Heart left ventricle (tissue), 16 donors: ENCODE data around the gene MFNG. TPM values are rescaled to one million over a fixed set of nuclear protein-coding genes. Genes with fewer than 3 reads are reported as not detected.

Experiments used
- ATAC-seq, 4 donors: fragments of 200-7000 bp; cut with Tn5 transposase; one replicate each; pipeline ENCODE4 v1.9.1; 2020 to 2022; ENCODE audit warnings: moderate library complexity in 4 of 4, mild to moderate bottlenecking in 3 of 4, moderate number of reproducible peaks in 1 of 4
- DNase-seq, 5 donors: peaks; one replicate each; pipeline ENCODE4 v3.0.0-alpha.2; 2020
- H3K27ac ChIP-seq, 12 donors: fragments of 200-600 bp; sonication (generic) in 4 of 12; one replicate each; pipeline versions ENCODE4 v1.5.0 to v1.8.0; 2016 to 2022; ENCODE audit warnings: mild to moderate bottlenecking in 2 of 12
- H3K27me3 ChIP-seq, 9 donors: fragments of 200-600 bp; sonication (generic) in 2 of 9; one replicate each; pipeline versions ENCODE4 v1.5.1 to v1.8.0; 2016 to 2022; ENCODE audit warnings: mild to moderate bottlenecking in 3 of 9
- H3K36me3 ChIP-seq, 9 donors: fragments of 200-600 bp; sonication (generic) in 2 of 9; one replicate each; pipeline versions ENCODE4 v1.5.0 to v1.8.0; 2018 to 2022; ENCODE audit warnings: mild to moderate bottlenecking in 2 of 9
- H3K4me1 ChIP-seq, 12 donors: fragments of 200-600 bp; sonication (generic) in 4 of 12; one replicate each; pipeline versions ENCODE4 v1.5.0 to v1.8.0; 2016 to 2022; ENCODE audit warnings: mild to moderate bottlenecking in 3 of 12
- H3K4me3 ChIP-seq, 12 donors: fragments of 200-600 bp; sonication (generic) in 4 of 12; one replicate each; pipeline versions ENCODE4 v1.5.0 to v1.8.0; 2017 to 2022; ENCODE audit warnings: mild to moderate bottlenecking in 9 of 12, moderate library complexity in 4 of 12
- H3K9me3 ChIP-seq, 12 donors: fragments of 200-600 bp; sonication (generic) in 4 of 12; one replicate each; pipeline versions ENCODE4 v1.5.0 to v1.8.0; 2016 to 2022; ENCODE audit warnings: mild to moderate bottlenecking in 1 of 12
- CTCF ChIP-seq, 12 donors: fragments of 200-600 bp; sonication (generic) in 4 of 12; IDR thresholded peaks; one replicate each; pipeline versions ENCODE4 v1.5.0 to v1.8.0; 2018 to 2022; ENCODE audit warnings: antibody characterized with exemption in 12 of 12, mild to moderate bottlenecking in 5 of 12
- POLR2A ChIP-seq, 2 donors: fragments of 450-650 bp; IDR thresholded peaks; one replicate each; pipeline ENCODE4 v1.6.1; 2017; ENCODE audit warnings: antibody characterized with exemption in 2 of 2, mild to moderate bottlenecking in 2 of 2, moderate library complexity in 2 of 2
- WGBS, 4 donors: extraction: QIAGEN DNeasy Blood & Tissue Kit in 2 of 4; methylation state at CpG; one replicate each; pipeline versions ENCODE4 v1.1.5 to v1.1.7; 2013 to 2018; 5-methylcytosine and 5-hydroxymethylcytosine counted together
- intact Hi-C, 10 donors: fragments of 100-400 bp; cut with DNase I; formaldehyde crosslinking; loops; one replicate each; pipeline versions ENCODE4 v1.11.1 to v1.14.2; 2022
- polyA plus RNA-seq, 2 donors: library from polyadenylated mRNA; stranded (reverse); fragments of 200-250 nt; gene quantifications; one replicate each; pipeline ENCODE4 v1.2.3, GENCODE V29; 2013
- total RNA-seq, 9 donors: library from RNA; depleted of rRNA in 2 of 9; stranded (reverse); fragments of >200 nt in 2 of 9; fragmentation: NEBNext Ultra II Directional in 3 of 9; extraction: Animal tissue kit (Norgen Biotek cat#: 25700) in 3 of 9; gene quantifications; one replicate each; pipeline versions ENCODE4 v1.1.0 to v1.2.4, GENCODE V29; 2016 to 2023
- donor health status: ischemic (EF 13 %, LVEDD 7.1; RV severe dilation, severe dysfunction).
- donor health status: healthy with polysubstance abuse.
- donor health status: DM: no; HTN: yes; CAD: no.
- donor health status: DM: no; HTN: no; CAD: no.
- donor health status: ischemic (EF 25% LVEDD 6.9; RV normal size, moderate dysfunction).
- donor health status: ischemic (EF 25% LVEDD 5.7; RV mildly dilated, moderate dysfunction).
- donor health status: healthy.
- donor health status: DM: yes; HTN: yes; CAD: no.
- donor health status: ischemic (EF 35%, LVEDD 5.7; RV mildly dilated, moderate dysfunction).
- donor health status: nonischemic (EF 11% LVEDD 7.7; RV severe dilation, severe dysfunction).
- donor health status: DM: yes; HTN: yes; CAD: no.
- donor health status: PGD.
- donor health status: ischemic (EF 29% LVEDD 5.4; RV normal size, mild dysfunction).
- donor health status: nonischemic (EF 23%, LVEDD 6.1; RV moderate dilation, normal function).

The MFNG gene
- total and polyA plus RNA-seq, 11 donors: 5.8 to 25.6 (median 9.6) TPM

- no peak overlapping the region for H3K4me3 ChIP-seq
- ATAC-seq: no peak
- no peaks in the 10 kb centered on the region for H3K36me3 ChIP-seq
- intact Hi-C loops: no loop called here
- no peak for DNase-seq
- H3K9me3 ChIP-seq: peaks cover 0 to 11% (median 0%) of the 10 kb centered on the region in 12 donors
- 41 to 61% (median 56%) methylated on average over 13 to 15 of the region's 15 CpGs for WGBS, 4 donors
- H3K27me3 ChIP-seq: peaks cover 0 to 66% (median 8%) of the 10 kb centered on the region in 9 donors
- no peak for TF ChIP-seq CTCF (IDR thresholded peaks at IDR 0.05)
- no peak for TF ChIP-seq POLR2A (IDR thresholded peaks at IDR 0.05)
- H3K4me1 ChIP-seq: no peaks in the 10 kb centered on the region
- H3K27ac ChIP-seq: no peak overlapping the region
Measured at GRCh38 chr22:37449331-37450001, 36.7 kb downstream of the MFNG start.

- no peaks in the 10 kb centered on the region for H3K36me3 ChIP-seq
- no peak for TF ChIP-seq POLR2A (IDR thresholded peaks at IDR 0.05)
- TF ChIP-seq CTCF (IDR thresholded peaks at IDR 0.05): no peak
- ATAC-seq (no peak), DNase-seq (no peak)
- H3K4me1 ChIP-seq: no peaks in the 10 kb centered on the region
- intact Hi-C loops: no loop called here
- peaks cover 0 to 11% (median 0%) of the 10 kb centered on the region in 12 donors for H3K9me3 ChIP-seq
- H3K27me3 ChIP-seq: peaks cover 0 to 58% (median 6%) of the 10 kb centered on the region in 9 donors
- WGBS, 4 donors: 72 to 86% (median 82%) methylated on average over 18 of the region's 18 CpGs
- H3K27ac ChIP-seq: no peak overlapping the region
- H3K4me3 ChIP-seq: no peak overlapping the region
Measured at GRCh38 chr22:37448516-37449127, 37.6 kb downstream of the MFNG start.

- no peak for ATAC-seq
- no peaks in the 10 kb centered on the region for H3K4me1 ChIP-seq
- H3K27ac ChIP-seq: no peak overlapping the region
- peak in 1 of 5 donors; percentile 1 for DNase-seq
- TF ChIP-seq CTCF (IDR thresholded peaks at IDR 0.05) (no peak), POLR2A (IDR thresholded peaks at IDR 0.05) (no peak)
- intact Hi-C loops: no loop called here
- H3K27me3 ChIP-seq: peaks cover 0 to 58% (median 6%) of the 10 kb centered on the region in 9 donors
- H3K36me3 ChIP-seq: no peaks in the 10 kb centered on the region
- no peak overlapping the region for H3K4me3 ChIP-seq
- H3K9me3 ChIP-seq: peaks cover 0 to 9% (median 2%) of the 10 kb centered on the region in 12 donors
- WGBS, 4 donors: 84 to 93% (median 89%) methylated on average over 9 of the region's 9 CpGs
Measured at GRCh38 chr22:37445501-37445900, 40.7 kb downstream of the MFNG start.

- H3K4me1 ChIP-seq: no peaks in the 10 kb centered on the region
- 79 to 90% (median 84%) methylated on average over 7 of the region's 7 CpGs for WGBS, 4 donors
- H3K36me3 ChIP-seq: no peaks in the 10 kb centered on the region
- intact Hi-C loops: no loop called here
- peaks cover 0 to 11% (median 2%) of the 10 kb centered on the region in 12 donors for H3K9me3 ChIP-seq
- TF ChIP-seq CTCF (IDR thresholded peaks at IDR 0.05) (no peak), POLR2A (IDR thresholded peaks at IDR 0.05) (no peak)
- no peak overlapping the region for H3K4me3 ChIP-seq
- peaks cover 0 to 54% (median 6%) of the 10 kb centered on the region in 9 donors for H3K27me3 ChIP-seq
- DNase-seq (no peak), ATAC-seq (no peak)
- H3K27ac ChIP-seq: no peak overlapping the region
Measured at GRCh38 chr22:37443977-37444376, 42.2 kb downstream of the MFNG start.
